GM12891 (cell line): ENCODE results near the gene FAS.

ENCODE experiments used
- POLR2AphosphoS5 ChIP-seq: IDR thresholded peaks from 2 replicates; pipeline ENCODE4 v1.6.1; 2011; ENCODE audit warnings: low read depth, low read length, control low read depth
- TAF1 ChIP-seq: IDR thresholded peaks from 2 replicates; pipeline ENCODE4 v1.6.1; 2011; ENCODE audit warnings: low read depth, low read length, control low read depth

DNA sequence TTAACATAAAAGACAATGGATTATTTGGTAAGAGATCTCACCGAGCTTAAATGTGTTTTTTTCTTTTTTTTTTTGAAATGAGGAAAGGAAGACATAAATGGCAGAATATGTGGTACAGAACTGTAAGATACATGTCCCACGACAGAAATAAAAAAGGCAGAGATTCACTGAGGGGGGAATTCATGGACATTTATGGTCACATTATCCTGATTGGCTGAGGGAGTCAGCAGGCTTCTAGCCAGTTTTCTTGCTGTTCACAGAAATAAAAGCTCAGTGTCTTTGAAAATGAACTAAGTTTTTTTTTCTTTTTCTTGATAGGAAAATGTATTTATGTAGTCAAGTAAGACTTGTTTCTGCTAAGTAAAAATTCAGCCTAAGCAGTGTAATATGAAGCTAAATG is 8.2 kb upstream of the FAS start:
- TF ChIP-seq POLR2AphosphoS5: no peak
- TF ChIP-seq TAF1: no peak
